ENCODE measurements around the gene VGLL4.

Gene VGLL4

GRCh38 chr3:11640009-11640673 is 3.6 kb downstream of the VGLL4 start:
- Mint-ChIP-seq H3K4me1 (peaks cover 61% of the 10 kb centered on the region), H3K36me3 (peaks cover 5% of the 10 kb centered on the region), H3K9me3 (no peaks in the 10 kb centered on the region)

GRCh38 chr3:11638495-11639358 is 5.0 kb downstream of the VGLL4 start:
- peaks cover 69% of the 10 kb centered on the region for H3K4me1 Mint-ChIP-seq
- no peak overlapping the region for H3K4me3 Mint-ChIP-seq
- no peak for ATAC-seq
- no peak overlapping the region for H3K27ac Mint-ChIP-seq
- H3K27me3 Mint-ChIP-seq, result no peaks in the 10 kb centered on the region
- H3K9me3 Mint-ChIP-seq, result no peaks in the 10 kb centered on the region
- peaks cover 5% of the 10 kb centered on the region for H3K36me3 Mint-ChIP-seq

More at GRCh38 chr3:11640009-11640673, 3.6 kb downstream of the VGLL4 start:
- peak overlapping the region; percentile 29 for H3K4me3 Mint-ChIP-seq
- peak overlapping the region; percentile 56 for H3K27ac Mint-ChIP-seq
- no peaks in the 10 kb centered on the region for H3K27me3 Mint-ChIP-seq
- no peak for ATAC-seq

- Mint-ChIP-seq H3K4me3 (no peak overlapping the region), H3K27me3 (no peaks in the 10 kb centered on the region), H3K9me3 (no peaks in the 10 kb centered on the region), H3K4me1 (peaks cover 69% of the 10 kb centered on the region), H3K27ac (no peak overlapping the region), H3K36me3 (peaks cover 5% of the 10 kb centered on the region)
- ATAC-seq, result no peak
Observed at GRCh38 chr3:11637901-11638458, 5.7 kb downstream of the VGLL4 start.

- H3K4me1 Mint-ChIP-seq, result peaks cover 64% of the 10 kb centered on the region
- H3K9me3 Mint-ChIP-seq, result no peaks in the 10 kb centered on the region
- peaks cover 5% of the 10 kb centered on the region for H3K36me3 Mint-ChIP-seq
- H3K4me3 Mint-ChIP-seq, result no peak overlapping the region
- no peaks in the 10 kb centered on the region for H3K27me3 Mint-ChIP-seq
- H3K27ac Mint-ChIP-seq, result no peak overlapping the region
- no peak for ATAC-seq
Observed at GRCh38 chr3:11636394-11636770, 7.3 kb downstream of the VGLL4 start.

- Mint-ChIP-seq H3K27ac (no peak overlapping the region), H3K4me3 (no peak overlapping the region), H3K36me3 (peaks cover 5% of the 10 kb centered on the region), H3K4me1 (peaks cover 66% of the 10 kb centered on the region), H3K27me3 (no peaks in the 10 kb centered on the region), H3K9me3 (no peaks in the 10 kb centered on the region)
- no peak for ATAC-seq
Observed at GRCh38 chr3:11635680-11636393, 7.9 kb downstream of the VGLL4 start.

GRCh38 chr3:11634974-11635612 is 8.6 kb downstream of the VGLL4 start:
- no peak for ATAC-seq
- H3K4me3 Mint-ChIP-seq, result no peak overlapping the region

GRCh38 chr3:11634081-11634635 is 9.6 kb downstream of the VGLL4 start:
- no peaks in the 10 kb centered on the region for H3K27me3 Mint-ChIP-seq
- ATAC-seq, result no peak
- H3K9me3 Mint-ChIP-seq, result no peaks in the 10 kb centered on the region
- no peaks in the 10 kb centered on the region for H3K36me3 Mint-ChIP-seq
- peaks cover 63% of the 10 kb centered on the region for H3K4me1 Mint-ChIP-seq
- H3K27ac Mint-ChIP-seq, result no peak overlapping the region
- H3K4me3 Mint-ChIP-seq, result no peak overlapping the region

More at GRCh38 chr3:11634974-11635612, 8.6 kb downstream of the VGLL4 start:
- Mint-ChIP-seq H3K9me3 (no peaks in the 10 kb centered on the region), H3K36me3 (no peaks in the 10 kb centered on the region), H3K27ac (no peak overlapping the region), H3K27me3 (no peaks in the 10 kb centered on the region), H3K4me1 (peaks cover 60% of the 10 kb centered on the region)

- ATAC-seq, result no peak
- Mint-ChIP-seq H3K27me3 (no peaks in the 10 kb centered on the region), H3K4me3 (no peak overlapping the region), H3K36me3 (no peaks in the 10 kb centered on the region), H3K9me3 (no peaks in the 10 kb centered on the region), H3K4me1 (peaks cover 55% of the 10 kb centered on the region), H3K27ac (peak overlapping the region; percentile 13)
Observed at GRCh38 chr3:11632966-11633365, 10.7 kb downstream of the VGLL4 start.

- no peak for ATAC-seq
- Mint-ChIP-seq H3K4me1 (peaks cover 51% of the 10 kb centered on the region), H3K27me3 (no peaks in the 10 kb centered on the region), H3K27ac (peak overlapping the region; percentile 13), H3K9me3 (no peaks in the 10 kb centered on the region), H3K36me3 (no peaks in the 10 kb centered on the region), H3K4me3 (no peak overlapping the region)
Observed at GRCh38 chr3:11632564-11632963, 11.2 kb downstream of the VGLL4 start.

GRCh38 chr3:11631820-11632219 is 11.9 kb downstream of the VGLL4 start:
- ATAC-seq, result no peak
- no peak overlapping the region for H3K27ac Mint-ChIP-seq
- no peaks in the 10 kb centered on the region for H3K27me3 Mint-ChIP-seq
- H3K9me3 Mint-ChIP-seq, result no peaks in the 10 kb centered on the region
- H3K36me3 Mint-ChIP-seq, result no peaks in the 10 kb centered on the region
- peaks cover 47% of the 10 kb centered on the region for H3K4me1 Mint-ChIP-seq
- H3K4me3 Mint-ChIP-seq, result no peak overlapping the region

GRCh38 chr3:11629716-11630115 is 14.0 kb downstream of the VGLL4 start:
- Mint-ChIP-seq H3K4me1 (peaks cover 60% of the 10 kb centered on the region), H3K4me3 (no peak overlapping the region)

GRCh38 chr3:11627612-11628011 is 16.1 kb downstream of the VGLL4 start:
- no peaks in the 10 kb centered on the region for H3K36me3 Mint-ChIP-seq
- no peak overlapping the region for H3K27ac Mint-ChIP-seq
- H3K27me3 Mint-ChIP-seq, result no peaks in the 10 kb centered on the region
- H3K4me1 Mint-ChIP-seq, result peaks cover 54% of the 10 kb centered on the region
- no peaks in the 10 kb centered on the region for H3K9me3 Mint-ChIP-seq
- no peak for ATAC-seq
- no peak overlapping the region for H3K4me3 Mint-ChIP-seq

More at GRCh38 chr3:11629716-11630115, 14.0 kb downstream of the VGLL4 start:
- Mint-ChIP-seq H3K27me3 (no peaks in the 10 kb centered on the region), H3K36me3 (no peaks in the 10 kb centered on the region), H3K9me3 (no peaks in the 10 kb centered on the region), H3K27ac (no peak overlapping the region)
- no peak for ATAC-seq

GRCh38 chr3:11626084-11626463 is 17.6 kb downstream of the VGLL4 start:
- Mint-ChIP-seq H3K36me3 (no peaks in the 10 kb centered on the region), H3K9me3 (no peaks in the 10 kb centered on the region), H3K27me3 (no peaks in the 10 kb centered on the region), H3K27ac (peak overlapping the region; percentile 61), H3K4me3 (no peak overlapping the region), H3K4me1 (peaks cover 47% of the 10 kb centered on the region)
- ATAC-seq, result peak; percentile 80

- peaks cover 51% of the 10 kb centered on the region for H3K4me1 Mint-ChIP-seq
- H3K27me3 Mint-ChIP-seq, result no peaks in the 10 kb centered on the region
- H3K4me3 Mint-ChIP-seq, result no peak overlapping the region
- H3K36me3 Mint-ChIP-seq, result no peaks in the 10 kb centered on the region
- no peaks in the 10 kb centered on the region for H3K9me3 Mint-ChIP-seq
- peak overlapping the region; percentile 61 for H3K27ac Mint-ChIP-seq
- ATAC-seq, result no peak
Observed at GRCh38 chr3:11625376-11626083, 18.2 kb downstream of the VGLL4 start.
